Neural cell (in vitro differentiated cells): ENCODE results near the gene EMC10.

ENCODE experiments used
- CTCF ChIP-seq: fragments of 450-650 bp; IDR thresholded peaks from 2 replicates; pipeline ENCODE4 v1.5.1; 2014; ENCODE audit warnings: antibody characterized with exemption, mild to moderate bottlenecking, moderate library complexity; ENCODE audit not compliant: poor library complexity, severe bottlenecking
- EP300 ChIP-seq: fragments of 450-650 bp; conservative IDR thresholded peaks from 2 replicates; pipeline ENCODE4 v1.6.1; 2014; ENCODE audit warnings: antibody characterized with exemption, mild to moderate bottlenecking, moderate library complexity; ENCODE audit not compliant: poor library complexity, severe bottlenecking
- MXI1 ChIP-seq: fragments of 450-650 bp; conservative IDR thresholded peaks from 2 replicates; pipeline ENCODE4 v1.6.1; 2014; ENCODE audit warnings: antibody characterized with exemption, mild to moderate bottlenecking; ENCODE audit not compliant: poor library complexity, severe bottlenecking
- POLR2AphosphoS5 ChIP-seq: IDR thresholded peaks from 2 replicates; pipeline ENCODE4 v1.6.1; 2012
- TAF1 ChIP-seq: IDR thresholded peaks from 2 replicates; pipeline ENCODE4 v1.6.1; 2012; ENCODE audit warnings: low read depth

GRCh38 chr19:50453243-50453642 is 23.1 kb upstream of the EMC10 start:
- TF ChIP-seq CTCF (no peak), TAF1 (no peak), POLR2AphosphoS5 (no peak), MXI1 (no peak), EP300 (no peak)
